ENCODE results near the gene NOXO1. TPM values are rescaled to one million over a fixed set of nuclear protein-coding genes. Genes with fewer than 3 reads are reported as not detected.
A peak's percentile ranks its signal among the peaks of the same experiment; 100 is the strongest.

The NOXO1 gene
- total RNA-seq, 2 experiments from 2014 or later: 0.31 TPM; not detected in 1

DNA sequence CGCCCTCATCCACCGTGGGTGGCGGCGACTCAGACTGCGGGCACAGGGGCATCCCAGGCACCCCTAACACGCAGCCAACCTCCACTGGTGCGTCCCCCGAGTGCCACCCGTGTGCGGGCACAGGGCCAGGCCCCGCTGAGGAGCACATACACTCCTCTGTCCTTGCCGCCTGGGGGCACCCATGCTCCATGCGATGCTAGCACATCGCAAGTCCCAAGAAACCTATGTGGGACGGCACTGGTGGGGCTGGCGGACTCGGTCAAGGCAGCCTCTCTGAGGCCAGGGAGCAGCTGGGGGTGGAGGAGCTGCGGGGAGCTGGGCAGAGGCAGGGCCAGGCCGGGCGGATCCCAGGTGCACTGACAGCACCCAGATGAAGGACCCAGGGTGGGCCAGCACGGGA is 24.4 kb upstream of the NOXO1 start:
- CTCF ChIA-PET: interaction anchor here (1.8 to 4.6 kb wide), 4 partner anchors 13 to 135 kb away, joined by 8 to 34 read pairs (median 18); partner anchors contain the start of genes NTHL1 and TSC2
- DNase-seq (no peak), ATAC-seq (no peak)
- TF ChIP-seq CTCF (IDR thresholded peaks at IDR 0.05): no peak
- no peaks in the 10 kb centered on the region for H3K27me3 Mint-ChIP-seq
- no peaks in the 10 kb centered on the region for H3K9me3 Mint-ChIP-seq
- H3K4me1 Mint-ChIP-seq (ENCODE audit: low read depth): peaks cover 41% of the 10 kb centered on the region
- no peak overlapping the region for H3K27ac Mint-ChIP-seq
- intact Hi-C loops (cut with micrococcal nuclease): no loop called here
- POLR2A ChIA-PET: interaction anchor here (1.0 to 1.5 kb wide), 6 partner anchors 10 to 149 kb away, joined by 3 to 6 read pairs (median 4); partner anchors contain the start of genes GFER, NPW, RPS2 and TRAF7
- peaks cover 48% of the 10 kb centered on the region for H3K36me3 Mint-ChIP-seq (ENCODE audit: low read depth)
- no peak overlapping the region for H3K4me3 Mint-ChIP-seq

DNA sequence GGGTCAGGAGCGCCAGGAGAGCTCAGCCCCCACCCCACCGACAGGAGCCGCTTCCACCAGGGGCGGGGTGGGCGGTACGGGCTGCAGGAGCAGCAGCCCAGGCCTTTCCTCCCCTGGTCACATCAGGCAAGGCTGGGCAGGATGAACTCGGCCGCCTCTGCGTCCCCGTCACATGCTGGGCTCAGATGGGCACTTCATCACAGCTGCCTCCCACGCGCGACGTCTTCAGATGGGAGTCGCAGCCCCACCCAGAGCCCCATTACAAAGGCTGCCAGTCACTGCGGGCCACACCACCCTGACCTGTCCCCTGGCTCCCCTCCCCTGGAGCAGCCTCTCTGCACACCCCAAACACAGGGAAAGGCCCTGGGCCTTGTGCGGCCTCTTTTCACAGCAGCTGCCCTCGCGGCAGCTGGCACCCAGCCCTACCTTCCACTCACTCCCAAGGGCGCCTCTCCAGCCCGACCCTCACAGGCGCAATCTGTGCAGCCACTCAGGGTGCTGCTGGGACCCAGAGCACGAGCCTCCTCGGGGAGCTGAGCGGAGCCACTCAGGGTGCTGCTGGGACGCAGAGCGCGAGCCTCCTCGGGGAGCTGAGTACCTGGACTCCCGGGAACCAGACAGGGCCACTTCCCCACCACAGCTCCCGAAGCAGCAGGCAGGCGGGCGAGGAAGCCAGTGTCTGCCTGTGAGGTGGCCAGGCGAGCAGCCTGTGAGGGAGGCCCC is 23.7 kb upstream of the NOXO1 start:
- intact Hi-C loops (cut with micrococcal nuclease): no loop called here

DNA sequence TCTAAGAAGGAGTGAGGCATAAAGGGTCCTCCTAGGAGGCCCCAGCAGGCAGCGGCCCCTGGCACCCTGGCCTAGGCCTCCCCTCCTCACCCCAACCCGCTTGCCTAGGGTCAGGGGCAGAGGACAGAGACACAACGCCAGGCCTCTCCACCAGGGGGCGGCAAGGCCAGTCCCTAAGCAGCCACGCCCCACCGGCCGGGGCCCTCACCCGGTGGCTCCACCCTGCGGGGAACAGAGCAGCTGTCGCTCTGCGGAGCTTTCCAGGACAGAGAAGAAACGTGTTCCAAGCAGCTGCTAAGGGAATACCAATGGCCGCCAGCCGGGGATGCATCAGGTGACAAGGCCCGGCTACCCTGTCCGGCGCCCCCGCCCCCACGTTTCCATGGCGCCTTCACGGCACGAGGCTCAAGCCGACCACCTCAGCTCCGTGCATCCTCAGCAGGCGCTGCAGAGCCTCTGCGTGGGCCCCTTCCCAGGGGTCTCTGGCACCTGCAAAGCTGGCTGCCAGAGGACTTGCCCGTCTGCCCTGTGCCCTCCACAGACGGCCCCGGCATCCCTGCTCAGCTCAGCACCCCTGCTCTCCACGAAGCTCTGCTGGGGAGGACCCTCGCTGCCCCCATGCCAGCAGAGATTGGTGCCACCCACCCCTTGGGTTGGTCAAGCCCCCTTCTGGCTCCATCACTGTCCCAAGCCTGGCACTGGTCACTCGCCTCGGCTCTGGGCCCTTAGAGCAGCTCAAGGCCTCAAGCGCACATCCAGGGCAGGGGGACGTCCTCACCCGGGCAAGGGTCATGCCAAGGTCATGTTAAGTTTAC is 22.8 kb upstream of the NOXO1 start:
- ATAC-seq (peak; percentile 96), DNase-seq (peak; percentile 94)
- no peaks in the 10 kb centered on the region for H3K9me3 Mint-ChIP-seq
- intact Hi-C loops (cut with micrococcal nuclease): no loop called here
- H3K27me3 Mint-ChIP-seq: no peaks in the 10 kb centered on the region
- CTCF ChIA-PET: interaction anchor here (0.6 to 4.6 kb wide), 26 partner anchors 8 to 201 kb away, joined by 3 to 34 read pairs (median 3); partner anchors contain the start of genes GFER, NPW, NTHL1 and PKD1
- TF ChIP-seq CTCF (IDR thresholded peaks at IDR 0.05): peak; percentile 95
- POLR2A ChIA-PET: interaction anchor here (0.7 to 1.9 kb wide), 10 partner anchors 11 to 248 kb away, joined by 3 to 7 read pairs (median 4); partner anchors contain the start of genes GFER, NDUFB10, NPW and RPS2
- H3K36me3 Mint-ChIP-seq (ENCODE audit: low read depth): peaks cover 43% of the 10 kb centered on the region
- peaks cover 37% of the 10 kb centered on the region for H3K4me1 Mint-ChIP-seq (ENCODE audit: low read depth)
- no peak overlapping the region for H3K27ac Mint-ChIP-seq
- no peak overlapping the region for H3K4me3 Mint-ChIP-seq

More for the DNA sequence above, 23.7 kb upstream of the NOXO1 start:
- ATAC-seq: no peak
- H3K36me3 Mint-ChIP-seq (ENCODE audit: low read depth): peaks cover 43% of the 10 kb centered on the region
- ChIA-PET CTCF (interaction anchor here (1.0 to 4.6 kb wide), 12 partner anchors 9 to 167 kb away, joined by 3 to 34 read pairs (median 7); partner anchors contain the start of genes GFER, NTHL1, PKD1 and TSC2), POLR2A (interaction anchor here (1.0 to 1.9 kb wide), 8 partner anchors 9 to 150 kb away, joined by 3 to 7 read pairs (median 5); partner anchors contain the start of genes GFER, NPW, RPS2 and TRAF7)
- no peaks in the 10 kb centered on the region for H3K9me3 Mint-ChIP-seq
- H3K4me1 Mint-ChIP-seq (ENCODE audit: low read depth): peaks cover 37% of the 10 kb centered on the region
- H3K27ac Mint-ChIP-seq: no peak overlapping the region
- TF ChIP-seq CTCF (IDR thresholded peaks at IDR 0.05): no peak
- no peak for DNase-seq
- no peaks in the 10 kb centered on the region for H3K27me3 Mint-ChIP-seq
- no peak overlapping the region for H3K4me3 Mint-ChIP-seq

DNA sequence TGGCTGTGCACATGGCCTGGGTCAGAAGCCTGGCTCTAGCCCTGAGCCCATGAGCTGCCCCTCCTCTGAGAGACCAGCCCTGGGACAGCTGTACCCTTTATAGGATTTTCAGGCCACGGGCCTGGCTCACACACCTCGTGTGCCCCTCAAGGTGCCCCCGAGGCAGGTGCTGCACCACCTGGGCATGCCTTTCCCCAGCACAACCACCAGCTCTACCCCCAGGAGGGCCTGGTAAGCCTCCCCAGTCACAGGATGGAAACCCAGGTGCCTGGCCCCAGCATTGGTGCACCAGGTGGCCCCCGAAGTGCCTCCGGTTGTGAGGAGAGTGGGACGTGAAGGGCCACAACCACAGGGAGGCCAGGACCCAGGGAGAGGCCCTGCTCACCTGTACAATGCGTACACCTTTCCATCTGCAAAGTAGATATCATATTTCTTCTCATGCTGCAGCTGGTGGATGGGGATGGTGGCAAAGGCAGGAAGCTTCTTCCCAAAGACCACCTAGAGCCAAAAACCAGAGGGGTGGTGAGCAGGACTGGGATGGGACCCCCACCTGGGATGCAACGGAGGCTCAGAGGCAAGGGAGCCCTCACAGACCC is 22.1 kb upstream of the NOXO1 start:
- ATAC-seq (no peak), DNase-seq (no peak)
- intact Hi-C loops (cut with micrococcal nuclease): no loop called here
- POLR2A ChIA-PET: interaction anchor here (0.7 to 1.9 kb wide), 7 partner anchors 10 to 249 kb away, joined by 3 to 7 read pairs (median 3); partner anchors contain the start of genes NDUFB10, RPS2 and TRAF7
- H3K36me3 Mint-ChIP-seq (ENCODE audit: low read depth): peaks cover 37% of the 10 kb centered on the region
- H3K4me1 Mint-ChIP-seq (ENCODE audit: low read depth): peaks cover 32% of the 10 kb centered on the region
- TF ChIP-seq CTCF (IDR thresholded peaks at IDR 0.05): no peak
- H3K27me3 Mint-ChIP-seq: no peaks in the 10 kb centered on the region
- H3K27ac Mint-ChIP-seq: no peak overlapping the region
- H3K9me3 Mint-ChIP-seq: no peaks in the 10 kb centered on the region
- CTCF ChIA-PET: interaction anchor here (1.0 to 4.6 kb wide), 13 partner anchors 8 to 150 kb away, joined by 3 to 34 read pairs (median 6); partner anchors contain the start of genes NPW and PKD1
- H3K4me3 Mint-ChIP-seq: no peak overlapping the region

Data from activated CD8-positive, alpha-beta T cell treated with anti-CD3 and anti-CD28 coated beads for 36 hours (primary cell).